GM12878 (cell line): Measurements from ENCODE around the gene BAZ2B. TPM values are rescaled to one million over a fixed set of nuclear protein-coding genes. Genes with fewer than 3 reads are reported as not detected.

Experiments used
- ATAC-seq: fragments of 200-7000 bp; cut with Tn5 transposase; 3 replicates; pipeline ENCODE4 v1.9.1; 2020; ENCODE audit warnings: mild to moderate bottlenecking, moderate library complexity
- BruUV-seq: library from RNA; stranded (reverse); fragments of 400-500 nt; replicated peaks from 2 replicates; lab custom pipeline; 2021; lab: Mats Ljungman, UMichigan
- CTCF ChIA-PET: fragments of 300-600 bp; sonication (Branson Sonifier 250); formaldehyde crosslinking; extraction: SDS; loops from one replicate; lab custom pipeline; 2021; ENCODE audit warnings: inconsistent platforms; lab: Yijun Ruan, JAX
- POLR2A ChIA-PET: fragments of 350-600 bp; formaldehyde crosslinking; extraction: SDS; loops from one replicate; lab custom pipeline; 2021; ENCODE audit warnings: inconsistent platforms; lab: Charles Lee
- RAD21 ChIA-PET: fragments of 300-600 bp; sonication (Branson Sonifier 250); formaldehyde crosslinking; loops from one replicate; lab custom pipeline; 2023; ENCODE audit warnings: antibody characterized with exemption; ENCODE audit not compliant: unreplicated experiment; lab: Charles Lee
- SMC1A ChIA-PET: fragments of 300-600 bp; sonication (Branson Sonifier 250); formaldehyde crosslinking; loops from one replicate; lab custom pipeline; 2023; ENCODE audit not compliant: unreplicated experiment, uncharacterized antibody; lab: Charles Lee
- DNase-seq: peaks from one replicate; pipeline ENCODE4 v3.0.0-alpha.2; 2011; ENCODE audit warnings: low read depth, low spot score
- FAIRE-seq: peaks from 3 replicates; lab custom pipeline; 2011; peaks lifted over from hg19 to GRCh38; lab: Jason Lieb, UNC
- H2AFZ ChIP-seq: 2 replicates; pipeline ENCODE4 v1.6.0; 2011; ENCODE audit warnings: low read depth, low read length, control low read depth; ENCODE audit not compliant: control insufficient read depth
- H3K27ac ChIP-seq: 2 replicates; pipeline ENCODE4 v1.5.1; 2011; ENCODE audit warnings: control low read depth; ENCODE audit not compliant: control insufficient read depth, insufficient read depth
- H3K27me3 ChIP-seq, 2 experiments: replicated peaks in 1 of 2; 2 replicates each; pipeline versions ENCODE4 v1.6.0 to v1.6.1; 2011; ENCODE audit warnings: low read length in 1 of 2; ENCODE audit not compliant: control insufficient read depth in 2 of 2, insufficient read depth in 2 of 2
- H3K36me3 ChIP-seq, 2 experiments: 2 replicates each; pipeline ENCODE4 v1.5.1; 2011; ENCODE audit warnings: low read length in 1 of 2; ENCODE audit not compliant: control insufficient read depth in 2 of 2, insufficient read depth in 2 of 2
- H3K4me1 ChIP-seq: 2 replicates; pipeline ENCODE4 v1.6.1; 2011; ENCODE audit warnings: mild to moderate bottlenecking, low read length, moderate library complexity, mixed read lengths; ENCODE audit not compliant: control insufficient read depth, insufficient read depth
- H3K4me2 ChIP-seq: 2 replicates; pipeline ENCODE4 v1.6.0; 2011; ENCODE audit warnings: control low read depth; ENCODE audit not compliant: control insufficient read depth, insufficient read depth
- H3K4me3 ChIP-seq: fragments of 200-600 bp; sonication (generic); 2 replicates; pipeline ENCODE4 v1.5.1; 2016
- H3K79me2 ChIP-seq: 2 replicates; pipeline ENCODE4 v1.6.0; 2011; ENCODE audit warnings: low read length; ENCODE audit not compliant: control insufficient read depth, insufficient read depth
- H3K9ac ChIP-seq: 2 replicates; pipeline ENCODE4 v1.8.0; 2011; ENCODE audit warnings: low read length, control low read depth, mixed read lengths; ENCODE audit not compliant: control insufficient read depth, insufficient read depth
- H3K9me3 ChIP-seq: replicated peaks from 3 replicates; pipeline ENCODE4 v1.5.1; 2011; ENCODE audit warnings: mild to moderate bottlenecking, low read length; ENCODE audit not compliant: control insufficient read depth, insufficient read depth
- H4K20me1 ChIP-seq: 2 replicates; pipeline ENCODE4 v1.6.0; 2011; ENCODE audit not compliant: control insufficient read depth, insufficient read depth
- ATF3 ChIP-seq: IDR thresholded peaks from 2 replicates; pipeline ENCODE4 v1.6.1; 2011; ENCODE audit warnings: low read depth, mild to moderate bottlenecking, low read length, moderate library complexity, borderline replicate concordance; ENCODE audit errors: extremely low read depth
- CEBPZ ChIP-seq: fragments of 150-350 bp; IDR thresholded peaks from 2 replicates; pipeline ENCODE4 v1.6.1; 2016; ENCODE audit warnings: low read depth, low read length
- CREM ChIP-seq: IDR thresholded peaks from 2 replicates; pipeline ENCODE4 v1.6.1; 2014; ENCODE audit warnings: antibody characterized with exemption, low read depth
- ETV6 ChIP-seq, 2 experiments: fragments of 450-650 bp in 1 of 2; IDR thresholded peaks in 1 of 2; conservative IDR thresholded peaks in 1 of 2; 2 replicates each; pipeline ENCODE4 v1.6.1; 2014; ENCODE audit warnings: antibody characterized with exemption in 1 of 2, borderline replicate concordance in 1 of 2, low read depth in 1 of 2, mild to moderate bottlenecking in 1 of 2, moderate library complexity in 1 of 2
- JUNB ChIP-seq: IDR thresholded peaks from 2 replicates; pipeline ENCODE4 v1.6.1; 2016; ENCODE audit warnings: antibody characterized with exemption, mild to moderate bottlenecking
- POLR2A ChIP-seq: IDR thresholded peaks from 2 replicates; pipeline ENCODE4 v1.6.1; 2011; ENCODE audit warnings: low read depth, mild to moderate bottlenecking, low read length
- POLR2AphosphoS5 ChIP-seq: IDR thresholded peaks from 2 replicates; pipeline ENCODE4 v1.6.1; 2011; ENCODE audit warnings: mild to moderate bottlenecking, low read length, inconsistent platforms
- RCOR1 ChIP-seq: conservative IDR thresholded peaks from 2 replicates; pipeline ENCODE4 v1.6.1; 2012; ENCODE audit warnings: low read depth, low read length, improper control_type of control experiment
- STAT3 ChIP-seq: IDR thresholded peaks from 2 replicates; pipeline ENCODE4 v1.6.1; 2011; ENCODE audit warnings: low read depth, low read length, improper control_type of control experiment
- SUZ12 ChIP-seq: fragments of 200-600 bp; sonication (generic); IDR thresholded peaks from one replicate; pipeline ENCODE4 v1.6.1; 2018; ENCODE audit warnings: antibody characterized with exemption, mild to moderate bottlenecking; ENCODE audit not compliant: unreplicated experiment
- TAF1 ChIP-seq: IDR thresholded peaks from 2 replicates; pipeline ENCODE4 v1.6.1; 2011; ENCODE audit warnings: mild to moderate bottlenecking, low read depth, low read length, borderline replicate concordance
- ZNF207 ChIP-seq: fragments of 450-650 bp; IDR thresholded peaks from 2 replicates; pipeline ENCODE4 v1.6.1; 2014; ENCODE audit warnings: antibody characterized with exemption, mild to moderate bottlenecking, borderline replicate concordance
- ZNF24 ChIP-seq: fragments of 450-650 bp; IDR thresholded peaks from 2 replicates; pipeline ENCODE4 v1.6.1; 2017; ENCODE audit warnings: antibody characterized with exemption, mild to moderate bottlenecking
- WGBS: methylation state at CpG from one replicate; pipeline ENCODE4 v1.1.6; 2016; ENCODE audit warnings: low lambda C conversion rate; ENCODE audit not compliant: insufficient replicate concordance, insufficient coverage; ENCODE audit errors: missing lambda C conversion rate; 5-methylcytosine and 5-hydroxymethylcytosine counted together
- in situ Hi-C: fragments of 300-500 bp; cut with MboI; formaldehyde crosslinking; loops from 9 replicates; pipeline ENCODE4 v1.14.3; 2018; ENCODE audit warnings: mixed read lengths
- intact Hi-C: fragments of 100-400 bp; cut with micrococcal nuclease; formaldehyde crosslinking; loops from one replicate; pipeline ENCODE4 v1.14.2; 2022; ENCODE audit not compliant: unreplicated experiment
- polyA plus RNA-seq, 11 experiments: library from polyadenylated mRNA; depleted of rRNA in 4 of 11; unstranded in 6 of 11; stranded (reverse) in 5 of 11; fragments of >200 nt; fragmentation: Nextera tagmentation in 4 of 11; fragmentation: Illumina TruSeq in 1 of 11; extraction: Ambion mirVana in 4 of 11; extraction: Trizol in 1 of 11; gene quantifications; 1 replicate in 1 of 11; 2 replicates in 10 of 11; pipeline versions ENCODE4 v1.2.1 to v1.2.3, GENCODE V29; 2011 to 2016; ENCODE audit warnings: inconsistent platforms in 2 of 11, missing spikeins in 2 of 11, low read depth in 1 of 11
- total RNA-seq, 4 experiments: library from RNA; depleted of rRNA in 3 of 4; stranded (reverse); fragments of >200 nt in 3 of 4; fragmentation: Illumina TruSeq in 1 of 4; extraction: Trizol in 1 of 4; gene quantifications; 2 replicates each; pipeline versions ENCODE4 v1.2.1 to v1.2.3, GENCODE V29; 2013 to 2021

The BAZ2B gene
- total and polyA plus RNA-seq, 10 of the 15 experiments (the other 5 are each of a cell fraction or from before 2014, with no cell fraction given), result 8.8 to 49.7 (median 24.7) TPM

- no TSS peak for BruUV-seq
- Histone ChIP-seq H3K27me3 (no peaks in the 10 kb centered on the region), H3K9me3 (no peaks in the 10 kb centered on the region; the same call in 2 of the 3 replicates), H3K27ac (no peak overlapping the region), H3K4me2 (no peak overlapping the region), H4K20me1 (no peaks in the 10 kb centered on the region), H3K9ac (no peak overlapping the region), H3K4me1 (no peaks in the 10 kb centered on the region), H2AFZ (no peak overlapping the region), H3K36me3 (no peaks in the 10 kb centered on the region), H3K79me2 (no peaks in the 10 kb centered on the region), H3K4me3 (no peak overlapping the region)
- TF ChIP-seq ATF3 (no peak), POLR2A (no peak), POLR2AphosphoS5 (no peak), CREM (no peak)
- RAD21 ChIA-PET, result no interaction called here
- FAIRE-seq (no peak), DNase-seq (no peak), ATAC-seq (no peak)
- SMC1A ChIA-PET, result no interaction called here
- POLR2A ChIA-PET, result no interaction called here
- in situ Hi-C loops (no loop called here), intact Hi-C loops (no loop called here)
- WGBS, result 75% methylated on average over 3 of the region's 3 CpGs
- CTCF ChIA-PET, result interaction anchor here (1.2 kb wide), 1 partner anchor 10 kb away, joined by 3 read pairs; no protein-coding TSS in a partner anchor
Measured at GRCh38 chr2:159300586-159300985, 315.8 kb downstream of the BAZ2B start.

- intact Hi-C loops, result no loop called here
- FAIRE-seq, result no peak
- POLR2A ChIA-PET, result no interaction called here
- TF ChIP-seq JUNB (no peak), STAT3 (no peak), ETV6 (conservative IDR thresholded peaks at IDR 0.05 in 1 of 2, IDR thresholded peaks at IDR 0.05 in 1 of 2; ENCODE audit: borderline replicate concordance in 1 of 2, low read depth in 1 of 2) (no peak), ZNF207 (no peak), TAF1 (no peak), CEBPZ (no peak), RCOR1 (no peak), ZNF24 (no peak), SUZ12 (no peak)
Measured at GRCh38 chr2:159298967-159299366, 317.4 kb downstream of the BAZ2B start.

More at GRCh38 chr2:159298967-159299366, 317.4 kb downstream of the BAZ2B start:
- in situ Hi-C loops, result no loop called here
- Histone ChIP-seq H3K27me3 (no peaks in the 10 kb centered on the region), H3K36me3 (no peaks in the 10 kb centered on the region), H3K9me3 (no peaks in the 10 kb centered on the region; the same call in 2 of the 3 replicates), H3K4me1 (no peaks in the 10 kb centered on the region), H3K27ac (no peak overlapping the region), H3K4me2 (no peak overlapping the region), H3K79me2 (no peaks in the 10 kb centered on the region), H2AFZ (no peak overlapping the region), H3K4me3 (no peak overlapping the region), H4K20me1 (no peaks in the 10 kb centered on the region), H3K9ac (no peak overlapping the region)
- CTCF ChIA-PET, result interaction anchor here (0.8 to 1.2 kb wide), 2 partner anchors 9 to 11 kb away, joined by 3 to 4 read pairs; no protein-coding TSS in a partner anchor
- SMC1A ChIA-PET, result interaction anchor here (1.2 kb wide), 1 partner anchor 11 kb away, joined by 3 read pairs; no protein-coding TSS in a partner anchor
- no TSS peak for BruUV-seq
- RAD21 ChIA-PET, result no interaction called here
- DNase-seq (no peak), ATAC-seq (no peak)
